ENCODE data around the gene BMP6.

The BMP6 gene

GRCh38 chr6:7910298-7910653, 184.4 kb downstream of the BMP6 start:
- no peak for DNase-seq

- no peak for DNase-seq
Measured at GRCh38 chr6:7910654-7911344, 184.9 kb downstream of the BMP6 start, which contains the start of gene TXNDC5. TSS of gene TXNDC5 (minus strand) at chr6:7910788. CDS start at chr6:7910776, 12 bp downstream.

DNA sequence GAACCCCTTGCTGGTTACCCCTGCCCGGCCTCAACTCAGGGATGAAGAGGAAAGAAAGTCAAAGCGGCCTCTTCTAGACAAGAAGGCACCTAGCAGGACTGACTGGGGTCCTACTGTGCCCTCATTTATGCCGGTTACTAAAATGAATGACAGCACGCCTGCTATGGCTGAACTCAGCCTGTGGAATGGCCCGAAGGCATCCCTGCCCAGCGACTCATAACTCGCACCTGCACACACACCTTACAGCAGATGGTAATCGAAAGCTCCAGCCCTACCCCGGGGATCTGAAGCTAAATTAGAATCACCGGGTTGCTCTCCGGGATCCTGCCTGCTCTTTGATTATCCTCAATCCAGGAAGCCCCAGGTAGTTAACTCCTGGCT, 185.4 kb downstream of the BMP6 start:
- no peak for DNase-seq

GRCh38 chr6:7912024-7912423, 186.1 kb downstream of the BMP6 start:
- DNase-seq = no peak

DNA sequence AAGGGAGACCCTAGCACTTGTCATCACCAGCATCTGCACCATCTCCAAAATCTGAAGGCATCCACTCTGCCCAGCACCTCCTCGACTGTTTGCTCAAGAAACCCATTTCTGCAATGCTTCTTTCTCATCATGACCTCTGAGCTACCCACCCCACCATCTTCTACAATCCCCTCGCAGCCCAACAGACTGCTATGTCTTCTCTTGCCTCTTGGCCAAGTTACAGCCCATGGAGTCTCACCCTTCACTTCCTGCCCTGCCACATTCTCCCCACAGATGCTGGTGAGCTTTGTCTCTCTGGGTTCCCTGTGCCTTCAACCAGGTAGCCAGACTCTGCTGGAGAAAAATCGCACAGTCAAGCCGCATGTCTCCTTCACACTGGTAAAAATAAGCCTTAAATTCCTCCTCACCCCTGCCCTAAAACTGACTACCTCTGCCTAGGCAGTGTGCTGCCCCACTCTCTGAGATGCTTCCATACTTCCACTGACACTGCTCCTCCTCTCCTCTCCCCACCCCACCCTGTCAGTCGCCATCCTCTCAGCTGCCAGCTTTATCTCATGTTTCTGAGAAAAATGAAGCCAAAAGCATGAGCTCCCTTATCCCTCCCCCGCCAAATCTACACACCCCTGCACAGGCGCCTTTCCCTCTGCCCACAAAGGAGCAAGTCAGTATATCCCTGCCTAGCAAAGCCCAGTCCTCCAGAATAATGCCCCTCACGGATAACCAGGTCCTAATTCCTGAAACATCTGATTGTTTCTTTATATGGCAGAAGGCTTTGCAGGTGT, 187.0 kb downstream of the BMP6 start:
- DNase-seq = no peak

DNA sequence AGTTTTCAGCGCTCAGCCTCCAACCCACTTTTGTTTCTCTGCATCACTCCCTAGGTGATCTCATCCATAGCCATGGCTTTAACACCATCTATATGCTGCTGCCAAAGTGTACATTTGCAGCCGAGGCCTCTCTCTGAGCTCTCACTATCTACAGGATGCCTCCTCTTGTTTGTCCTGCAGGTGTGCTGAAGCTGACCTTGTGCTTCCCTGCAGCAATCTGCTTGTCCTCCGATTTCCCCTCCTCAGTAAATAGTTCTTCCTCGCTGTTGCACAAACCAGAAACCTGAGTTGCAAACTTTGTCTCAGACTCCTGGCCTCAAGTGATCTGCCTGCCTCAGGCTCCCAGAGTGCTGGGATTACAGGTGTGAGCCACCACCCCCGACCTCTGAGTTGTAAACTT, 188.4 kb downstream of the BMP6 start:
- no peak for DNase-seq

GRCh38 chr6:7914991-7915789, 189.3 kb downstream of the BMP6 start:
- no peak for DNase-seq

DNA sequence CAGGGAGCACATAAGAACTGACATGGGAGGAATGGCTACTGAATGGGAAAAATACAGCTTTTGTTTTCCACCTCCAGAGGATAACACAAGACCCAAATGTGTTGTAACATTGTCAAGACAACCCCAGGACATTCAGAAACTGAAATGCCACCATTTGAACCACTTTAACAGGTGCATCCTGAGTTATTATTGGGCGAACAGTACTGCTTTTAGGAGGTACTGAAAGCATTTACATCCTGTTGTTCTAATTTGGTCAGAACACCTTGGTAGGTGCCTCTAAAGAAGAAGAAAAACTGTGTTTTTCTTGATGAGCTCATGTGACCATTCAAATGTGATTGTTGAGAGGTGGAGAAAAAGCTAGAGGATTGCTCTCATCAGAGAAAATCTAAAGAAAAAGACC, 191.1 kb downstream of the BMP6 start:
- DNase-seq = no peak

DNA sequence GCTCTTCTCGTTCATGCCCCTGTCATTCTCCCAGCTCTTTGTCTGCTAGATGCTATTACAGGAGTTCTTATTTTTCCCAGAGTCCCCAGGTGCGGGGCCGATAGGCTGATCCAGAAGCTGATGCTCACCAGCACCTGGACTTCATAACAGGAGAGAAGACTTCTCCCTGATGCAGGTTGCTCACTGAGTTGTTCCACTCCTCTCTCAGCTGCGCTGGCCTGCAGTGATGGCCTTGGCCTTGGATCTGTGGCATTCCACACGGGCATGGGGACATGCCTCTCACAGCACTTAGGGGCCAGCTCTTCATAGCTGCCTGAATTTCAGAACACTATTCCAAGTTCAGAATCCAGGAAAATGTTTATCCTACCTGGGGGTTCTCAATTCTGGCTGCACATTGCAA, 191.8 kb downstream of the BMP6 start:
- no peak for DNase-seq

DNA sequence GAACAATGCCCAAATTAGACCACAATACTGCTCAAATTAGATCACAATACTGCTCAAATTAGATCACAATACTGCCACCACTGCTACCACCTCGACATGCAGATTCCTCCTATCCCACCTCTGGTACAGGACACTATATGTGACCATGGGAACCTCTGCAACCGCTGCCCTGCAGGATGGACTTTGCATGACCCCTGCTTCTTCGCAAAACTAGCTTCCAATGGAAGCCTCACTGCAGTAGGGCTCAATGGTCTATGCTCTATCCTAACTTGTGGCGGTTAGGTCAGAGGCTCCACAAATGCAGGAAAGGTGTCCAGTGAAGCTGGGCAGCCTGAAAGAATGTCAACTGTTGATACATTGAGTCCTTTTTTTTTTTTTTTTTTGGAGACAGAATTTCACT, 192.5 kb downstream of the BMP6 start:
- no peak for DNase-seq

DNA sequence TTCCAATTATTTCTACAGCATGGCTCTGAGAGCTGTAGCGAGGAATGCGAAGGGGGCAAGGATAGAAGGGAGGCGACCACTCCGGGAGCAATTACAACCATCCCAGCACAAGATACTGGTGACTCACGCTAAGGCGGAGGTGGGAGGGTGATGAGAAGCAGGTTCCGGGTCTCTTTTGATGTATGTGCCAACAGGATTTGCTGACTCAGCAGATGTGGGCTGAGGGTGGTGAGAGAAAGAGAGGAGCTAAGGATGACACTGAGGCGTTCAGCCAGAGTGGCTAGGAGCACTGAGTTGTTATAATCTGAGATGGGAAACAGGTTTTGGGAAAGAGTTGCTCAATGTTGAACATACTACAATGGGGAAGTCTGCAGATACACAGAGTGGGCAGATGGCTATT, 194.0 kb downstream of the BMP6 start:
- no peak for DNase-seq

- no peak for DNase-seq
Measured at GRCh38 chr6:7920425-7920824, 194.5 kb downstream of the BMP6 start.

DNA sequence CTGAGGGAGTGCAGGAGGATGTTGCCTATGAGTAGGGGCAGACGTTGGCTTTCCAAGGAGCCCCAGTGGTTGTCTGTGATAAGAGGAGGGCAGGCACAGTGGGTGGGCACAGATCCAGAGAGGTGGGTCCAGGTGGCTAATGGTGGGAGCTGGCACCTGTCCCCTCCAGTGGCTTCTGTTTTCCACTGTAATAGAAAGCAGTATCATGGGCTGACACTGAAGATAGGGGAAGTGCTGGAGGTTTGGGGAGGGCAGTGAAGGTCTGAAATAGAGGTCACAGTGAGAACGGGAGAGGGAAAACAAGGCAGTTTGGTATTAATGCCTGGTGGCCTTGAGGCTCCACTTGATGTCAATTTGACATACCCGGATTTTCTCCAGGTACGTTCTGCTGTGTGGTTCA, 195.1 kb downstream of the BMP6 start:
- DNase-seq = no peak

DNA sequence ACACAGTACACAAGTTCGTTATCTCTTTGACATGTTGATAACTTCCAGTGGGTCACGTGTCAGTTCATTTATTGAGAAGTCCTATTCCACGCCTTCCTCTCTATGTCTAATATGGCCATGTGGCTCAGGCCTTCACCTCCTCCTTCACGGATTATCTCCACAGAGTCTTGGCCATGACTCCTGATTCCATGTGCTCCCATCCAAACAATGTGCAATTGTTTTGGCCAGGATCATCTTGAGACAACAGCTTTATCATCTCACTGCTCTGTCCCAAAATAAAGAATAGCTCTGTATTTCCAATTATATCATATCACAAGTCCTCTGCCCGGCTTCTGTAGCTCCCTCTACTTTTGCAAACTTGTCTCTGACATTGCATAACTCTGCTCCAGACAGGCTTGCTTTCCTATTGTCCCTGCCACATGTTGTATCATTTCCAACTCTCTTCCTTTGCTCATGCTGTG, 195.8 kb downstream of the BMP6 start:
- DNase-seq = no peak

GRCh38 chr6:7922596-7922995, 196.7 kb downstream of the BMP6 start:
- DNase-seq = no peak

- DNase-seq = no peak
Measured at GRCh38 chr6:7924867-7925266, 199.0 kb downstream of the BMP6 start.
